GM18498 (cell line): ENCODE measurements around the gene ICAM1.
A peak's percentile ranks its signal among the peaks of the same experiment; 100 is the strongest.
"Not testable (repeated sequence)": the region's sequence is repeated elsewhere in the genome, so short reads cannot be mapped to it uniquely, and the experiment has no call there.

ENCODE experiments used
- ATAC-seq: cut with Tn5 transposase; IDR thresholded peaks from one replicate; pipeline ENCODE4 v1.9.1; 2021; ENCODE audit warnings: mild to moderate bottlenecking, moderate library complexity; ENCODE audit not compliant: unreplicated experiment

Gene ICAM1

GRCh38 chr19:10241826-10242449 is 29.0 kb upstream of the ICAM1 start:
- ATAC-seq = not testable (repeated sequence)

GRCh38 chr19:10243606-10244005 is 27.3 kb upstream of the ICAM1 start:
- ATAC-seq = no peak

- no peak for ATAC-seq
Observed at GRCh38 chr19:10245189-10245939, 25.6 kb upstream of the ICAM1 start.

- ATAC-seq = no peak
Observed at GRCh38 chr19:10246511-10246910, 24.4 kb upstream of the ICAM1 start.

- peak; percentile 88 for ATAC-seq
Observed at GRCh38 chr19:10251792-10252694, 18.9 kb upstream of the ICAM1 start, which contains the start of gene MRPL4. Gene MRPL4, plus strand, starts transcription at chr19:10252214. Its CDS starts 40 bp downstream, at chr19:10252254.

GRCh38 chr19:10252707-10253106 is 18.2 kb upstream of the ICAM1 start:
- ATAC-seq = no peak

GRCh38 chr19:10254244-10254643 is 16.7 kb upstream of the ICAM1 start:
- no peak for ATAC-seq

- ATAC-seq = no peak
Observed at GRCh38 chr19:10255358-10255757, 15.6 kb upstream of the ICAM1 start.

- ATAC-seq = no peak
Observed at GRCh38 chr19:10256551-10256950, 14.4 kb upstream of the ICAM1 start.

- no peak for ATAC-seq
Observed at GRCh38 chr19:10256970-10257615, 13.8 kb upstream of the ICAM1 start.

- no peak for ATAC-seq
Observed at GRCh38 chr19:10258080-10258710, 12.7 kb upstream of the ICAM1 start.

GRCh38 chr19:10259162-10259905 is 11.6 kb upstream of the ICAM1 start:
- ATAC-seq = no peak

- no peak for ATAC-seq
Observed at GRCh38 chr19:10260141-10260584, 10.8 kb upstream of the ICAM1 start.

- no peak for ATAC-seq
Observed at GRCh38 chr19:10262771-10263170, 8.1 kb upstream of the ICAM1 start.

- no peak for ATAC-seq
Observed at GRCh38 chr19:10266706-10267105, 4.2 kb upstream of the ICAM1 start.

- no peak for ATAC-seq
Observed at GRCh38 chr19:10268071-10268470, 2.8 kb upstream of the ICAM1 start.

GRCh38 chr19:10269333-10270179 is 1.4 kb upstream of the ICAM1 start:
- ATAC-seq = peak; percentile 46

- peak; percentile 50 for ATAC-seq
Observed at GRCh38 chr19:10270180-10270615, 722 bp upstream of the ICAM1 start.
